ENCODE data around the gene DGKQ. TPM values are rescaled to one million over a fixed set of nuclear protein-coding genes. Genes with fewer than 3 reads are reported as not detected.

The DGKQ gene
- total and polyA plus RNA-seq, 2 of the 13 experiments (the other 11 are each of a cell fraction or from before 2014, with no cell fraction given), result 4.5 to 7.2 TPM

DNA sequence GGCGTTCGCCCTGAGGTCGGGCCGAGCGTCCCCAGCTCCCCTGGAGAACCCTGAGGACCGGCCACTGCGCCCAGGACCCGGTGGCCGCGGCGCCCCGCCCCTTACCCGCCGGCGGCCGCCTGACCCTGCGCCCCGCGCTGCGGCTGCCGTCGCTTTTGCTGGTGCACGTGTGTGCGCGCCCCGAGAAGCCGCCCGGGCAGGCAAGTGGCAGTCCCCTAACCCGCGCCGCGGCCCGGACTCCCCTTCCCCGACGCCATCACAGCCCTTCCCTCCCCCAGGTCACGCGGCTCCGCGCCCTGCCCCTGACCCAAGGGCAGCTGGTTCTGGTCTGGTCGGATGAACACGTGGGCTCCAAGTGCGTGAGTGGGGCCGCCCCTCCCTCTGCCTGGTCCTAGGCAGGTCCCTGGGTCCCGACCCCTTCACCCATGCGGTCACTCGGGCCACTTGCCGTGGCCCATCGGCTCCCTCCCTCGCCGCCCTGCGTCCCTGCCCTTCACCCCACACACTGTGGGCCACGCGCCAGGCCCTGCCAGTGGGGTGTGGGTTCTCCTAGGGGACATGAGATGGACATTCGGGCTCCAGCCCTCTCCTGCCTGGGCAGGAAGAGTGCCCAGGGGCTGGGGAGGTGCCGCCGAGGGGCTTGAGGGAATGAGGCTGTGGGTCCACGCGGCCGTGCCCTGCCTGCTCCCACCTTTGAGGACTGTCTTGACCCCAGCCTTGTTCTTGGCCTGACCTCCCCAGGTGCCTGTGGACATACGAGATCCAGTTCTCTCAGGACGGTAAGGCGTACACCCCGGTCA is 30.1 kb upstream of the DGKQ start:
- Histone ChIP-seq H3K4me3 (replicated peaks in 1 of 3; ENCODE audit: insufficient read depth in 1 of 3, low read depth in 2 of 3, low read length in 3 of 3) (no peak overlapping the region), H3K79me2 (ENCODE audit: insufficient read depth, low read length) (no peaks in the 10 kb centered on the region), H3K4me2 (ENCODE audit: low read depth, low read length) (no peak overlapping the region), H2AFZ (ENCODE audit: low read length) (no peak overlapping the region), H3K4me1 (ENCODE audit: insufficient read depth, low read length) (peaks cover 4% of the 10 kb centered on the region), H3K27ac (ENCODE audit: extremely low read length, insufficient read depth, low read length) (no peak overlapping the region), H3K36me3 (replicated peaks in 1 of 2; ENCODE audit: control insufficient read depth in 1 of 2, insufficient read depth in 2 of 2, low read length in 2 of 2) (no peaks in the 10 kb centered on the region), H4K20me1 (ENCODE audit: insufficient read depth, low read length) (no peaks in the 10 kb centered on the region), H3K9ac (ENCODE audit: insufficient read depth, low read depth, low read length) (no peak overlapping the region), H3K27me3 (ENCODE audit: control insufficient read depth in 1 of 2, insufficient read depth in 2 of 2, low read length in 2 of 2) (peaks cover 12 to 37% of the 10 kb centered on the region in 2 experiments), H3K9me3 (ENCODE audit: low read length) (no peaks in the 10 kb centered on the region)
- DNase-seq (ENCODE audit: low spot score) (no peak), ATAC-seq (no peak), FAIRE-seq (no peak)
- no TSS peak for BruUV-seq (replicated peaks)
- intact Hi-C loops (cut with micrococcal nuclease; ENCODE audit: unreplicated experiment) (no loop called here), in situ Hi-C loops (cut with HindIII; ENCODE audit: extremely low pct_ligation_motif_present, low pct_unique_long_range_greater_than_20kb) (no loop called here)
- WGBS (ENCODE audit: low lambda C conversion rate), result 76% methylated on average over 31 of the region's 63 CpGs
- ChIA-PET POLR2A (no interaction called here), CTCF (ENCODE audit: low intra/inter-chr PET ratio, low total read pairs) (no interaction called here)
- TF ChIP-seq, protein P1, sequence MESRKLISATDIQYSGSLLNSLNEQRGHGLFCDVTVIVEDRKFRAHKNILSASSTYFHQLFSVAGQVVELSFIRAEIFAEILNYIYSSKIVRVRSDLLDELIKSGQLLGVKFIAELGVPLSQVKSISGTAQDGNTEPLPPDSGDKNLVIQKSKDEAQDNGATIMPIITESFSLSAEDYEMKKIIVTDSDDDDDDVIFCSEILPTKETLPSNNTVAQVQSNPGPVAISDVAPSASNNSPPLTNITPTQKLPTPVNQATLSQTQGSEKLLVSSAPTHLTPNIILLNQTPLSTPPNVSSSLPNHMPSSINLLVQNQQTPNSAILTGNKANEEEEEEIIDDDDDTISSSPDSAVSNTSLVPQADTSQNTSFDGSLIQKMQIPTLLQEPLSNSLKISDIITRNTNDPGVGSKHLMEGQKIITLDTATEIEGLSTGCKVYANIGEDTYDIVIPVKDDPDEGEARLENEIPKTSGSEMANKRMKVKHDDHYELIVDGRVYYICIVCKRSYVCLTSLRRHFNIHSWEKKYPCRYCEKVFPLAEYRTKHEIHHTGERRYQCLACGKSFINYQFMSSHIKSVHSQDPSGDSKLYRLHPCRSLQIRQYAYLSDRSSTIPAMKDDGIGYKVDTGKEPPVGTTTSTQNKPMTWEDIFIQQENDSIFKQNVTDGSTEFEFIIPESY (CRISPR knock-in tag; IDR thresholded peaks at IDR 0.05), result peak; percentile 36; the same call in 1 of the 2 replicates
- TF ChIP-seq SP140L (CRISPR knock-in tag; IDR thresholded peaks at IDR 0.05; ENCODE audit: borderline replicate concordance), result no peak

DNA sequence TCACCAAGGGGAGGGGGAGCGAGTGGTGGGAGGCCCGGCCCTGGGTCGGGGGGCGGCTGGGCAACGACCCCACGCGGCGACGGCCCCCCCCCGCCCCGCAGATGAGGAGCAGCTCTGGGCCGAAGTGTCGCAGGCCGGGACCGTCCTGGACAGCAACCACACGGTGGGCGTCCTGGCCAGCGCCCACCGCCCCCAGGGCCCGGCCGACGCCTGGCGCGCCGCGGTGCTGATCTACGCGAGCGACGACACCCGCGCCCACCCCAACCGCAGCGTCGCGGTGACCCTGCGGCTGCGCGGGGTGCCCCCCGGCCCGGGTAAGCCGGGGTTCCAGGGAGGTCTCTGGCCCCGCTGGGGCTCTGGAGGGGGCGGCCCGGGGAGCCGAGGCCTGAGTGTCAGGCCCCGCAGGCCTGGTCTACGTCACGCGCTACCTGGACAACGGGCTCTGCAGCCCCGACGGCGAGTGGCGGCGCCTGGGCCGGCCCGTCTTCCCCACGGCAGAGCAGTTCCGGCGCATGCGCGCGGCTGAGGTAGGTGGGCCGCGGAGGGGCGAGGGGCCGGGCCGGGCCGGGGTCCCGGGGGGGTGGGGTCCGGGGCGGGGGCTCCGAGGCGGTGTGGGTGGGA is 29.4 kb upstream of the DGKQ start:
- BruUV-seq (replicated peaks), result no TSS peak
- Histone ChIP-seq H3K9me3 (ENCODE audit: low read length) (no peaks in the 10 kb centered on the region), H3K36me3 (replicated peaks in 1 of 2; ENCODE audit: control insufficient read depth in 1 of 2, insufficient read depth in 2 of 2, low read length in 2 of 2) (no peaks in the 10 kb centered on the region), H3K27ac (ENCODE audit: extremely low read length, insufficient read depth, low read length) (no peak overlapping the region), H2AFZ (ENCODE audit: low read length) (no peak overlapping the region), H3K27me3 (ENCODE audit: control insufficient read depth in 1 of 2, insufficient read depth in 2 of 2, low read length in 2 of 2) (peaks cover 13 to 37% of the 10 kb centered on the region in 2 experiments; a peak in 4 of 5 replicates), H4K20me1 (ENCODE audit: insufficient read depth, low read length) (no peaks in the 10 kb centered on the region), H3K4me3 (replicated peaks in 1 of 3; ENCODE audit: insufficient read depth in 1 of 3, low read depth in 2 of 3, low read length in 3 of 3) (no peak overlapping the region), H3K4me1 (ENCODE audit: insufficient read depth, low read length) (peaks cover 8% of the 10 kb centered on the region), H3K4me2 (ENCODE audit: low read depth, low read length) (no peak overlapping the region), H3K9ac (ENCODE audit: insufficient read depth, low read depth, low read length) (no peak overlapping the region), H3K79me2 (ENCODE audit: insufficient read depth, low read length) (no peaks in the 10 kb centered on the region)
- ATAC-seq (no peak), FAIRE-seq (no peak), DNase-seq (ENCODE audit: low spot score) (no peak)
- ChIA-PET POLR2A (no interaction called here), CTCF (ENCODE audit: low intra/inter-chr PET ratio, low total read pairs) (no interaction called here)
- in situ Hi-C loops (cut with HindIII; ENCODE audit: extremely low pct_ligation_motif_present, low pct_unique_long_range_greater_than_20kb) (no loop called here), intact Hi-C loops (cut with micrococcal nuclease; ENCODE audit: unreplicated experiment) (no loop called here)
- 95% methylated on average over 33 of the region's 75 CpGs for WGBS (ENCODE audit: low lambda C conversion rate)
- TF ChIP-seq, protein P2, sequence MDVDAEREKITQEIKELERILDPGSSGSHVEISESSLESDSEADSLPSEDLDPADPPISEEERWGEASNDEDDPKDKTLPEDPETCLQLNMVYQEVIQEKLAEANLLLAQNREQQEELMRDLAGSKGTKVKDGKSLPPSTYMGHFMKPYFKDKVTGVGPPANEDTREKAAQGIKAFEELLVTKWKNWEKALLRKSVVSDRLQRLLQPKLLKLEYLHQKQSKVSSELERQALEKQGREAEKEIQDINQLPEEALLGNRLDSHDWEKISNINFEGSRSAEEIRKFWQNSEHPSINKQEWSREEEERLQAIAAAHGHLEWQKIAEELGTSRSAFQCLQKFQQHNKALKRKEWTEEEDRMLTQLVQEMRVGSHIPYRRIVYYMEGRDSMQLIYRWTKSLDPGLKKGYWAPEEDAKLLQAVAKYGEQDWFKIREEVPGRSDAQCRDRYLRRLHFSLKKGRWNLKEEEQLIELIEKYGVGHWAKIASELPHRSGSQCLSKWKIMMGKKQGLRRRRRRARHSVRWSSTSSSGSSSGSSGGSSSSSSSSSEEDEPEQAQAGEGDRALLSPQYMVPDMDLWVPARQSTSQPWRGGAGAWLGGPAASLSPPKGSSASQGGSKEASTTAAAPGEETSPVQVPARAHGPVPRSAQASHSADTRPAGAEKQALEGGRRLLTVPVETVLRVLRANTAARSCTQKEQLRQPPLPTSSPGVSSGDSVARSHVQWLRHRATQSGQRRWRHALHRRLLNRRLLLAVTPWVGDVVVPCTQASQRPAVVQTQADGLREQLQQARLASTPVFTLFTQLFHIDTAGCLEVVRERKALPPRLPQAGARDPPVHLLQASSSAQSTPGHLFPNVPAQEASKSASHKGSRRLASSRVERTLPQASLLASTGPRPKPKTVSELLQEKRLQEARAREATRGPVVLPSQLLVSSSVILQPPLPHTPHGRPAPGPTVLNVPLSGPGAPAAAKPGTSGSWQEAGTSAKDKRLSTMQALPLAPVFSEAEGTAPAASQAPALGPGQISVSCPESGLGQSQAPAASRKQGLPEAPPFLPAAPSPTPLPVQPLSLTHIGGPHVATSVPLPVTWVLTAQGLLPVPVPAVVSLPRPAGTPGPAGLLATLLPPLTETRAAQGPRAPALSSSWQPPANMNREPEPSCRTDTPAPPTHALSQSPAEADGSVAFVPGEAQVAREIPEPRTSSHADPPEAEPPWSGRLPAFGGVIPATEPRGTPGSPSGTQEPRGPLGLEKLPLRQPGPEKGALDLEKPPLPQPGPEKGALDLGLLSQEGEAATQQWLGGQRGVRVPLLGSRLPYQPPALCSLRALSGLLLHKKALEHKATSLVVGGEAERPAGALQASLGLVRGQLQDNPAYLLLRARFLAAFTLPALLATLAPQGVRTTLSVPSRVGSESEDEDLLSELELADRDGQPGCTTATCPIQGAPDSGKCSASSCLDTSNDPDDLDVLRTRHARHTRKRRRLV (CRISPR knock-in tag; IDR thresholded peaks at IDR 0.05), result no peak
- TF ChIP-seq ZNF17 (CRISPR knock-in tag; IDR thresholded peaks at IDR 0.05) (no peak), NAIF1 (CRISPR knock-in tag; IDR thresholded peaks at IDR 0.05; ENCODE audit: borderline replicate concordance) (no peak)
- TF ChIP-seq, protein P3, sequence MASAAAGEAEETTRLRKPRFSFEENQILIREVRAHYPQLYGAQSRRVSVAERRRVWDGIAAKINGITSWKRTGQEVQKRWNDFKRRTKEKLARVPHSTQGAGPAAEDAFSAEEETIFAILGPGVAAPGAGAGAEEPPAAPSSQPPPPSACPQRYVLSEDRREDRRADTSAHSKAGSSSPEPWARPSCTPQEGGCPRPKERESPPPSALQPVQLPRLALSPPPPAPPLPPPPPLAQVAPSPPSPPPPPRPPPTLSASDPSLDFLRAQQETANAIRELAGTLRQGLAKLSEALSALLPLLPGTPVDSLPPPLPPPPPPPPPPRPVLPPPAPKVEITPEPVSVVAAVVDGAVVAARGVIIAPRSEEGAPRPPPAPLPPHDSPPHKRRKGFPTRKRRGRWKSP (CRISPR knock-in tag; IDR thresholded peaks at IDR 0.05), result no peak
